Activated CD4-positive, alpha-beta T cell treated with anti-CD3 and anti-CD28 coated beads, Interleukin-2, Interleukin-6, amounts not matched to agents 100 ng/mL and 50 ng/mL, durations not matched to agents 16 hours and 8 hours (primary cell): ENCODE measurements around the gene EIF3I.

Experiments
- DNase-seq: peaks from one replicate; pipeline ENCODE4 v3.0.0-alpha.2; 2020

Gene EIF3I

GRCh38 chr1:32221980-32222755, at the start of gene EIF3I, which contains the start of gene TMEM234:
Gene EIF3I, plus strand, starts transcription at chr1:32222407. Its CDS starts 35 bp downstream, at chr1:32222442.
Gene TMEM234, minus strand, starts transcription at chr1:32222353. Its CDS starts 31 bp downstream, at chr1:32222322.
- peak; percentile 94 for DNase-seq

DNA sequence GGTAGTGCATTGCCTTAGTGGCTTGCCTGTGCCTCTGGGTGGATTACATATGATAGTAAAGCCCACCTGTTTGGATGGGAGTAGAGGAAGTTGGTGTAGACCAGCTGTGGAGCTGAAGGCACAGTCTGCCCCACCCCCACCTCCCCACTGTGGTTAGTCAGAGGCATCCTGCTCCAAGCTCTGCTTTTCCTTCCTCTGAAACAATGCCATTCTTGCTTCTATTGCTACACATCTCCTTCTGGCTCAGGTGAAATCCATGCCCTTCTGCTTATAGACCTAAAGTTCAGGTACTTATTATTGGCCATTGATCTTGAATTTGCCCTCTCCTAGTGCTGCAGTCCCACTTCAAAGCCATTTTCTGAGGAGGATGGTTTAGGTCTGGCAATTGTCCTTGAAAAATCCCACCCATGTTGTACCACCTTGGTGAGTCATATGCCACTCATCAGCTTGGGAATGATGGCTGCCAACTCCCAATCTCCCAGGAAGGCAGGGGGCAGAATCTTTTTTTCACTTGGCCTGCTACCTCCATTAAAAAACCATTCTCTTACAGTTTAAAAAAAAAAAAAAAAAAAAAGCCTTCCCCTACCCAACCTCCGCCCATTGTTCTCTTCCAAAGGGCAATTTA, 49.5 kb upstream of the EIF3I start:
- DNase-seq, result no peak

GRCh38 chr1:32178380-32179192, 43.6 kb upstream of the EIF3I start:
- no peak for DNase-seq

GRCh38 chr1:32179193-32179442, 43.1 kb upstream of the EIF3I start:
- DNase-seq, result no peak

DNA sequence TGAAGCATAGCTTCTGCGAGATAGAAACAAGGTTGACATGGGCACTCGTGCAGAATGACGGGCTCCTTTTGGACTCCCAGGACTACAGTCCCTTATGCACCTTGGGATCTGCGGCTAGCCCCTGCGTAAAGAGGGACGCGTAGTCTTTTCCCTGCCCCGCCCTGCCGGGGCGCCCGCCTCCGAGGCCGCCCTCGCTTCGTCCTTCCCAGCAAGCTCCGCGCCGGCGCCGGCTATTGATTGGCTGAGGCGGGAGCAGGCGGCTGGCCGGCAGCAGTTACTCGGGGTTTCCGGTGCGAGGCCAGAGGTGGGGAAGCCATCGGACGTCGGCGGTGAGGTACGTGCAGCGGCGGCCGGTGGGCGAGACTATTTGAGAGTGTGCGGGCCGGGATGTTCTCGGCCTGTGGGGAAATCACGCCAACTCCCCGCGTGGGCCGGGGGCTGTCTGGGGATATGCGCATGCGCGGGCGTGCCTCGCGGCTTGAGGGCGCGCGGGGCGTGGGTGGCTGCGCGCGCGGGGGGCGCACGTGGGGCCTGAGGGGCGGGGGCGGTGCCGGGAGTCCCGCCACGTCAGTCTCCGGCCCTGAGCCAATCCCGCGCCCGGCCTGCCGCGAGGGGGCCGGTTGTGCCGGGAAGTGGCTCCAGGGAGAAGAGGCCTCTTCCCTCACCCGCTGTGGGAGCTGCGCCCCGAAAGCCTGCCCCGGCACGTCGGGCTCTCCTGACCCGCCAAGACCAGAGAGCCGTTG, 42.6 kb upstream of the EIF3I start, which contains the start of gene TXLNA:
TSS of gene TXLNA (plus strand) at position 233 of the 743 bp plus-strand sequence. CDS start 671 bp downstream, outside the sequence.
- DNase-seq, result peak; percentile 96

GRCh38 chr1:32180186-32181060, 41.8 kb upstream of the EIF3I start:
- peak; percentile 71 for DNase-seq

GRCh38 chr1:32181065-32181464, 41.1 kb upstream of the EIF3I start:
- DNase-seq, result no peak

DNA sequence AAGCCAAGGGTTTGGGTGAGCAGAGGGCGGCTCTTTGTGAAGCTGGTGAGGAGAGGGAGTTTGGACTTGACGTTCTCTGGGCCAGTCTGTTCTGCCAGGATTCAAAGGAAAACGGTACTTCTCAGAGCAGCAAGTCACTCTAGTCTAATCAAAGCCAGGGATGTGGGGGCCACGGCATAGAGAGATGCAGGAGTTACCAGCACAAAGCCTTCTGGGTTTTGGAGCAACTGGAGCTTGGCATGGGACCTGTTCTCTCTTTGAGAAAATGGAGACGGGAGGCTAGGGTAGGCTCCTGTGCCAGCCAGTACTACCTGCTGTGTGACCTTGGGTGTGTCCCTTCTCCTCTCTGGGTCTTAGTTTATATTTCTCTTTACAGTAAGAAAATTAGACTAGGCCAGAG, 40.6 kb upstream of the EIF3I start:
- DNase-seq, result no peak

GRCh38 chr1:32182060-32182459, 40.1 kb upstream of the EIF3I start:
- no peak for DNase-seq

- no peak for DNase-seq
Measured at GRCh38 chr1:32184650-32185049, 37.6 kb upstream of the EIF3I start.

DNA sequence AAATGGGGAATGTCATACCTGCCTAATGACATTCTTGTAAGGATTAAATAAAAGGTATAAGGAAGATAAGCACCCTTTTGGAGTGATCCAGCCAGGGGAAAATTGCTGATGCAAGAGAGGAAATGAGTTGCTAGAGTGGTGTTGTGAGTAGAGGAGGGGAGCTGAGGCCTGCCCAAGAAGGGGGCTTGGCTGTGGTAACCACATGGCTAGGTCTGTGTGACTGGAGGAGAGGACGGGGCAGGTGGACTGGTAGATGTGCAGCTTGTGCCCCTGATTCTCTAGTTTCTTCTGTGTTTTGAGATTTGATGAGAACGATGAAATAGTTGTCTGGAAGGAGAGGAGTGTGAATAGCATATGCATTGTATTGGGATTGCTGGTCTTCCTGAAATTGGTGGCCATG, 36.1 kb upstream of the EIF3I start:
- no peak for DNase-seq

GRCh38 chr1:32186491-32186890, 35.7 kb upstream of the EIF3I start:
- no peak for DNase-seq

DNA sequence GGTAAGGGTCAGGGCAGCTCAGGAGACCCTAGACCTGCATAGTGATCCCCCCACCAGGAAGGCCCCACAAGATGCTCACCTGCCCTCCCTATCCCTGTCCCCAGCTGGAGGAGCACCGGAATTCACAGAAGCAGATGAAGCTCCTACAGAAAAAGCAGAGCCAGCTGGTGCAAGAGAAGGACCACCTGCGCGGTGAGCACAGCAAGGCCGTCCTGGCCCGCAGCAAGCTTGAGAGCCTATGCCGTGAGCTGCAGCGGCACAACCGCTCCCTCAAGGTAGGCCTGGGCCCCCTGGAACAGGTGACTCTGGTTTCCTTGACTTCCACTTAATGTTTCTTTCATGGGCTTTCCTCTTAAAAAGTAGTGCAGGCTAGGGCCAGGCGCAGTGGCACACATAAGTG, 34.4 kb upstream of the EIF3I start:
- DNase-seq, result no peak

- no peak for DNase-seq
Measured at GRCh38 chr1:32192220-32192948, 29.8 kb upstream of the EIF3I start.

GRCh38 chr1:32194984-32195383, 27.2 kb upstream of the EIF3I start:
- DNase-seq, result no peak

GRCh38 chr1:32195531-32195930, 26.7 kb upstream of the EIF3I start:
- DNase-seq, result no peak

DNA sequence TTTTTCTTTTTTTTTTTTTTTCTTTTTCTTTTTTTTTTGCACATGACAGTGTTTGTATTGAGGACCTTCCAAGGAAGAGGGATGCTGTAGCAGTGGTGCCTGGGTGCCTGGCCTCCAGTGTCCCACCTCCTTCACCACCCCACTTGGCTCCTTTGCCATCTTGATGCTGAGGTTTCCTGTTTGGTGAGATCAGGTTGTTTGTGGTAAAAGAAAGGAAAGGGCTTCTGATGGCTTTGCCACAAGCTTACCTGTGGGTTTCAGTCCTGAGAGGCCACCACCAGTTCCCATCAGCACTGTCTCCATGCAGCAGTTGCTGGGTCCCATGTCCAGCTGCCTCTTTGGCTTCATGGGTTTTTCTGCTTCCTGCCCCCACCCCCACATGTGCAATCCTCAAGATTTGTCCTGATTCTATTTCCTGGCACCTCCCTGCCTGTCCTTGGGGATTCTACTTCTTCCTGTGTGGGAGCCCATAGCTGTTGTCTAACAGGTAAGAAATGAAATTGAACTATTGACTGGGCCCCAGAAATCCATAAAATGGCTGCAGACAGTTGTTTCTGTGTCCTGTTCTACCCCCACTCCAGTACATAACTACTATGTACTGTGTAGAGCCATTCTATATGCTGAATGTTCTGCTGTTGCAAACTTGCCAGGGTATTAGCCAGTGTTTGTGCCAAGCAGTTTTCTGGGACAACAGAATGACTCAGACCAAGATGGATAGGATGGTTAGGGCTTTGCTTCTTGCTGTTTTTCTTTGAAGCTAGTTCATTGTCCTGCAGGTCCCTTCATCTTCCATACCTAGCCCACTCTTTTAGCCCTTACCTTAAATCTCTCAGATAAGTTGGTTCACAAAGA, 26.0 kb upstream of the EIF3I start:
- peak; percentile 58 for DNase-seq

DNA sequence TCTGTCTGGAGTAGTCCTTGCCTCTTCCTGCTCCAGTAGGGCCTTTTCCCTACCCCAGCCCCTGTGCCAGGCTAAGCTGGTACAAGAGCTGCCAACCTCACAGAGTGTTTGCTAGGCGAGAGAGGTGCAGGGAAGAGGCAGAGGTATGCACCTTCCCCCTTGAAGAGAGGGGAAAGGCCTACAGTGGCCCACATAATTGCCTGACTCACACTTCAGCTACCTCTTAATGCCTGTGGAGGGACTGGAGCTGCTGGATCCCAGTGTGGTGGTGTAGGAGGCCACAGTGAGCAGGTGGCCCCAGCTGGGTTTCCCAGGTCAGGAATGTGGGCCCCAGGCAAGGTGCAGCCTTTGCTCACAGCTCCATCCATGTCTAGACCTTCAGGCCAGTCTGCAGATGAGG, 25.1 kb upstream of the EIF3I start:
- DNase-seq, result no peak

DNA sequence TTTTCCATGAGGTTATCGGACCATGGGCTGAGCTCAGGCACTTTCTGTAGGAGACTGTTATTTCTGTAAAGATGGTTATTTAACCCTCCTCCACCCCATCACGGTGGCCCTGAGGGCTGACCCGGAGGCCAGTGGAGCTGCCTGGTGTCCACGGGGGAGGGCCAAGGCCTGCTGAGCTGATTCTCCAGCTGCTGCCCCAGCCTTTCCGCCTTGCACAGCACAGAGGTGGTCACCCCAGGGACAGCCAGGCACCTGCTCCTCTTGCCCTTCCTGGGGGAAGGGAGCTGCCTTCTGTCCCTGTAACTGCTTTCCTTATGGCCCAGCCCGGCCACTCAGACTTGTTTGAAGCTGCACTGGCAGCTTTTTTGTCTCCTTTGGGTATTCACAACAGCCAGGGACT, 24.4 kb upstream of the EIF3I start:
- DNase-seq, result no peak
